CD14-positive monocyte (primary cell): ENCODE results near the gene EPHA7. TPM values are rescaled to one million over a fixed set of nuclear protein-coding genes. Genes with fewer than 3 reads are reported as not detected.

Experiments used
- DNase-seq, 3 donors: peaks; one replicate each; pipeline ENCODE4 v3.0.0-alpha.2; 2011 to 2022
- H2AFZ ChIP-seq: 2 replicates; pipeline ENCODE4 v1.6.0; 2012; ENCODE audit warnings: mild to moderate bottlenecking, low read depth, low read length, inconsistent platforms; ENCODE audit not compliant: insufficient read depth, poor library complexity, severe bottlenecking
- H3K27ac ChIP-seq, 2 donors: 1 replicate in 1 of 2; 2 replicates in 1 of 2; pipeline ENCODE4 v1.5.1; 2012 to 2013; ENCODE audit warnings: low read length in 2 of 2, control low read depth in 1 of 2, inconsistent platforms in 1 of 2, low read depth in 1 of 2, mild to moderate bottlenecking in 1 of 2
- H3K27me3 ChIP-seq, 2 donors: one replicate each; pipeline versions ENCODE4 v1.6.0 to v1.6.1; 2011 to 2013; ENCODE audit warnings: low read length in 2 of 2; ENCODE audit not compliant: control insufficient read depth in 2 of 2, insufficient read depth in 2 of 2
- H3K36me3 ChIP-seq, 2 donors: replicated peaks in 1 of 2; 1 replicate in 1 of 2; 2 replicates in 1 of 2; pipeline versions ENCODE4 v1.5.1 to v1.6.1; 2012 to 2013; ENCODE audit warnings: low read length in 2 of 2, control low read depth in 1 of 2, inconsistent platforms in 1 of 2, mild to moderate bottlenecking in 1 of 2; ENCODE audit not compliant: insufficient read depth in 2 of 2, control insufficient read depth in 1 of 2
- H3K4me1 ChIP-seq, 2 donors: 1 replicate in 1 of 2; 2 replicates in 1 of 2; pipeline versions ENCODE4 v1.5.1 to v1.6.1; 2012 to 2013; ENCODE audit warnings: low read length in 2 of 2, control low read depth in 1 of 2, inconsistent platforms in 1 of 2, mild to moderate bottlenecking in 1 of 2, moderate library complexity in 1 of 2; ENCODE audit not compliant: insufficient read depth in 2 of 2, control insufficient read depth in 1 of 2
- H3K4me2 ChIP-seq: replicated peaks from 2 replicates; pipeline ENCODE3; 2012; ENCODE audit warnings: low read length, moderate library complexity, mild to moderate bottlenecking; ENCODE audit not compliant: poor library complexity, severe bottlenecking; ENCODE audit errors: extremely low read depth
- H3K4me3 ChIP-seq, 3 experiments: fragments of 200-600 bp in 1 of 3; sonication (generic) in 1 of 3; replicated peaks in 1 of 3; 1 replicate in 2 of 3; 2 replicates in 1 of 3; pipeline ENCODE4 v1.5.1; 2011 to 2013; ENCODE audit warnings: low read length in 3 of 3, mild to moderate bottlenecking in 3 of 3, control low read depth in 2 of 3, low read depth in 2 of 3, inconsistent platforms in 1 of 3, moderate library complexity in 1 of 3
- H3K79me2 ChIP-seq: 2 replicates; pipeline ENCODE4 v1.6.0; 2012; ENCODE audit warnings: mild to moderate bottlenecking, control low read depth, inconsistent platforms, low read length, moderate library complexity; ENCODE audit not compliant: insufficient read depth
- H3K9ac ChIP-seq: 2 replicates; pipeline ENCODE4 v1.6.0; 2017; ENCODE audit warnings: low read length, mild to moderate bottlenecking; ENCODE audit not compliant: insufficient read depth, poor library complexity, severe bottlenecking
- H3K9me3 ChIP-seq, 2 donors: replicated peaks in 1 of 2; 1 replicate in 1 of 2; 2 replicates in 1 of 2; pipeline versions ENCODE4 v1.5.1 to v1.6.1; 2012 to 2013; ENCODE audit warnings: low read length in 2 of 2, control low read depth in 1 of 2; ENCODE audit not compliant: control insufficient read depth in 1 of 2, insufficient read depth in 1 of 2
- H4K20me1 ChIP-seq: 2 replicates; pipeline ENCODE4 v1.6.0; 2012; ENCODE audit warnings: mild to moderate bottlenecking, low read length, control low read depth, moderate library complexity; ENCODE audit not compliant: insufficient read depth
- H3K27ac Mint-ChIP-seq, 7 donors: one replicate each; pipeline ENCODE4 v1.8.0; 2020; ENCODE audit warnings: mild to moderate bottlenecking in 7 of 7, mixed read lengths in 7 of 7, moderate library complexity in 6 of 7, inconsistent platforms in 2 of 7
- H3K27me3 Mint-ChIP-seq, 3 donors: one replicate each; pipeline ENCODE4 v1.8.0; 2021 to 2022; ENCODE audit warnings: low read depth in 3 of 3, mild to moderate bottlenecking in 3 of 3, mixed read lengths in 3 of 3, moderate library complexity in 3 of 3, inconsistent platforms in 1 of 3
- H3K36me3 Mint-ChIP-seq, 2 donors: one replicate each; pipeline ENCODE4 v1.8.0; 2020; ENCODE audit warnings: mixed read lengths in 2 of 2, inconsistent platforms in 1 of 2, mild to moderate bottlenecking in 1 of 2
- H3K4me1 Mint-ChIP-seq: one replicate; pipeline ENCODE4 v1.8.0; 2020; ENCODE audit warnings: mild to moderate bottlenecking, mixed read lengths
- H3K4me3 Mint-ChIP-seq, 2 donors: one replicate each; pipeline ENCODE4 v1.8.0; 2020; ENCODE audit warnings: mild to moderate bottlenecking in 2 of 2, mixed read lengths in 2 of 2, moderate library complexity in 1 of 2
- H3K9me3 Mint-ChIP-seq, 7 donors: one replicate each; pipeline ENCODE4 v1.8.0; 2020 to 2022; ENCODE audit warnings: mixed read lengths in 7 of 7, mild to moderate bottlenecking in 6 of 7, moderate library complexity in 6 of 7, inconsistent platforms in 2 of 7
- CTCF ChIP-seq: fragments of 200-600 bp; IDR thresholded peaks from one replicate; pipeline ENCODE4 v1.8.0; 2022; ENCODE audit warnings: antibody characterized with exemption, mild to moderate bottlenecking
- WGBS: methylation state at CpG from one replicate; pipeline ENCODE4 v1.1.5; 2013; ENCODE audit warnings: missing lambda C conversion rate; ENCODE audit not compliant: insufficient coverage; 5-methylcytosine and 5-hydroxymethylcytosine counted together
- intact Hi-C, 2 donors: fragments of 100-400 bp; cut with micrococcal nuclease; formaldehyde crosslinking; loops; one replicate each; pipeline versions ENCODE4 v1.15.0 to v1.15.1; 2023
- polyA plus RNA-seq, 3 donors: library from polyadenylated mRNA; depleted of rRNA in 1 of 3; unstranded in 2 of 3; stranded (reverse) in 1 of 3; fragments of 300-500 nt in 2 of 3; fragments of >200 nt in 1 of 3; fragmentation: Illumina TruSeq in 2 of 3; gene quantifications; 1 replicate in 2 of 3; 2 replicates in 1 of 3; pipeline ENCODE4 v1.2.3, GENCODE V29; 2012 to 2021

Gene EPHA7
- polyA plus RNA-seq, 3 donors, result not detected

GRCh38 chr6:93393554-93394074 is 25.7 kb downstream of the EPHA7 start:
- no peak overlapping the region for H3K4me3 ChIP-seq
- intact Hi-C loops, result no loop called here
- H3K79me2 ChIP-seq, result no peaks in the 10 kb centered on the region
- no peak for TF ChIP-seq CTCF
- Mint-ChIP-seq H3K36me3 (no peaks in the 10 kb centered on the region), H3K9me3 (no peaks in the 10 kb centered on the region), H3K4me3 (no peak overlapping the region), H3K27ac (no peak overlapping the region), H3K27me3 (peaks cover 0 to 1% (median 0%) of the 10 kb centered on the region in 3 donors), H3K4me1 (no peaks in the 10 kb centered on the region)
- H3K4me1 ChIP-seq, result no peaks in the 10 kb centered on the region
- H3K4me2 ChIP-seq, result no peak overlapping the region
- no peaks in the 10 kb centered on the region for H3K27me3 ChIP-seq
- no peak overlapping the region for H3K9ac ChIP-seq
- WGBS, result no CpG with 5 or more reads among the region's 3 CpGs
- H4K20me1 ChIP-seq, result no peaks in the 10 kb centered on the region
- no peaks in the 10 kb centered on the region for H3K36me3 ChIP-seq
- H3K9me3 ChIP-seq, result no peaks in the 10 kb centered on the region
- H3K27ac ChIP-seq, result no peak overlapping the region
- no peak overlapping the region for H2AFZ ChIP-seq
- DNase-seq, result no peak

GRCh38 chr6:93392797-93393196 is 26.6 kb downstream of the EPHA7 start:
- WGBS, result no CpG with 5 or more reads among the region's 1 CpG
- no peaks in the 10 kb centered on the region for H3K4me1 Mint-ChIP-seq

More at GRCh38 chr6:93392797-93393196, 26.6 kb downstream of the EPHA7 start:
- no peak for TF ChIP-seq CTCF
- H3K27ac ChIP-seq, result no peak overlapping the region
- H3K4me2 ChIP-seq, result no peak overlapping the region
- H3K36me3 ChIP-seq, result no peaks in the 10 kb centered on the region
- no peak overlapping the region for H3K4me3 ChIP-seq
- no peaks in the 10 kb centered on the region for H3K27me3 ChIP-seq
- Mint-ChIP-seq H3K4me3 (no peak overlapping the region), H3K27me3 (no peaks in the 10 kb centered on the region), H3K27ac (no peak overlapping the region), H3K9me3 (no peaks in the 10 kb centered on the region), H3K36me3 (no peaks in the 10 kb centered on the region)
- intact Hi-C loops, result no loop called here
- no peak for DNase-seq
- no peaks in the 10 kb centered on the region for H4K20me1 ChIP-seq
- H2AFZ ChIP-seq, result no peak overlapping the region
- H3K9ac ChIP-seq, result no peak overlapping the region
- no peaks in the 10 kb centered on the region for H3K9me3 ChIP-seq
- H3K79me2 ChIP-seq, result no peaks in the 10 kb centered on the region
- no peaks in the 10 kb centered on the region for H3K4me1 ChIP-seq
